KOPT-K1 (cell line): ENCODE results near the gene RBM19.

Source experiments
- H3K27ac ChIP-seq: fragments of 200-600 bp; sonication (generic); 2 replicates; pipeline ENCODE4 v1.5.1; 2016; ENCODE audit warnings: antibody characterized with exemption, mild to moderate bottlenecking, low read depth, low read length; ENCODE audit not compliant: poor library complexity, severe bottlenecking
- H3K36me3 ChIP-seq: fragments of 200-600 bp; sonication (generic); 2 replicates; pipeline ENCODE4 v1.5.1; 2017; ENCODE audit warnings: antibody characterized with exemption, mild to moderate bottlenecking, low read length, moderate library complexity; ENCODE audit not compliant: insufficient read depth
- H3K9me3 ChIP-seq: fragments of 200-600 bp; sonication (generic); 2 replicates; pipeline ENCODE4 v1.5.1; 2017; ENCODE audit warnings: antibody characterized with exemption, low read length, mild to moderate bottlenecking; ENCODE audit not compliant: insufficient read depth, poor library complexity, severe bottlenecking

The RBM19 gene

DNA sequence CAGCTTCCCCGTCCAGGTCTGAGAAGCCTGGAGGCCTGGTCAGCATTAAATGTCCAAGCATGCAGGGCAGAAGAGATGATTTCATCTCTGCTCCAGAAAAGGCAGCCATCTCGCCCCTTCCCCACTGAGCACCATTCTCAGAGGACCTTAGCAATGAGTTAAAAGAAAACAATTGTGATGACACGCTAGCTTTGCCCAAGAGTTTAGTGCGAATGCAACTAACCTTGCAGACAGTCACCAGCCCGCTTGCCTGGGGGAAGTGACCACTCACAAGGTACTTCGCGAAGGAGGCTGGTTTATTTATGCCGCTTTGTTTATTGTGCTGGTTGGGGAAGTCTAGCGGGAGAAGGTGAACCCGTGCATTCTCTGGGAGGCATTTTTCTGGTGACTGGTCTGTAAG, 170.7 kb downstream of the RBM19 start:
- H3K27ac ChIP-seq = no peak overlapping the region
- H3K36me3 ChIP-seq = no peaks in the 10 kb centered on the region
- H3K9me3 ChIP-seq = peaks cover 3% of the 10 kb centered on the region

GRCh38 chr12:113794774-113795173, 171.4 kb downstream of the RBM19 start:
- Histone ChIP-seq H3K36me3 (no peaks in the 10 kb centered on the region), H3K27ac (no peak overlapping the region), H3K9me3 (peaks cover 3% of the 10 kb centered on the region)

GRCh38 chr12:113793250-113793649, 172.9 kb downstream of the RBM19 start:
- H3K36me3 ChIP-seq = no peaks in the 10 kb centered on the region
- H3K9me3 ChIP-seq = peaks cover 3% of the 10 kb centered on the region
- H3K27ac ChIP-seq = no peak overlapping the region

GRCh38 chr12:113792450-113792849, 173.7 kb downstream of the RBM19 start:
- Histone ChIP-seq H3K36me3 (no peaks in the 10 kb centered on the region), H3K9me3 (peaks cover 3% of the 10 kb centered on the region), H3K27ac (no peak overlapping the region)

DNA sequence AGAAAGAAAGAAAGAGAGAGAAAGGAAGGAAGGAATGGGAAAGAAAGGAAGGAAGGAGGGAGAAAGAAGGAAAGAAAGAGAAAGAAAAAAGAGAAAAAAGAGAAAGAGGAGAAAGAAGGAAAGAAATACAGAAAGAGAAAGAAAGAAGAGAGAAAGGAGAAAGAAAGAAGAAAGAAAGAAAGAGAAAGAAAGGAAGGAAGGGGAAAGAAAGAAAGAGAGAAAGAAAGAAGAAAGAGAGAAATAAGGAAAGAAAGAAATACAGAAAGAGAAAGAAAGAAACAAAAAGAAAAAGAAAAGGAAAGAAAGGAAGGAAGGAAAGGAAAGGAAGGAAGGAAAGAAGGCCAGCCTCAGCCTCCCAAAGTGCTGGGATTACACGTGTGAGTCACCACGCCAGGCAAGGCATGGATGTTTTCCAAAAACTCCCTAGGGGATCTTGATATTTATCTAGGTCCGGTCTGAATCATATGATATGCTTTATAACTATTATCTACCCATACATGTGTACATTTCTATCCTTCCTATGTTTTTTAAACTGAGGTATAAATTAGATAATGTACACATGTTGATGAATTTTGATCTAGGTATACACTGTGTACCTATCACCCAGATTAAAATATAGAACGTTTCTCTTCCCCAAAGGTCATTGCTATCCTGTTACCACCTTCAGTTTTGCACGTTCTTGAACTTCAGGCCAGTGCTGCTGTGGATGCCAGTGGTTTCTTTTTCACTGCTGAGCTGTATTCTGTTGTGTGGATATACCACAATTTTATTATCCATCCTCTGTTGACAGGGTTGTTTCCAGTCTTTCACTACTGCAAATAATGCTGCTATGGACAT, 177.9 kb downstream of the RBM19 start:
- H3K27ac ChIP-seq = no peak overlapping the region
- no peaks in the 10 kb centered on the region for H3K36me3 ChIP-seq
- peaks cover 9% of the 10 kb centered on the region for H3K9me3 ChIP-seq

- Histone ChIP-seq H3K9me3 (peaks cover 9% of the 10 kb centered on the region), H3K27ac (no peak overlapping the region), H3K36me3 (no peaks in the 10 kb centered on the region)
Observed at GRCh38 chr12:113786107-113786506, 180.0 kb downstream of the RBM19 start.

GRCh38 chr12:113783811-113784210, 182.3 kb downstream of the RBM19 start:
- H3K36me3 ChIP-seq = no peaks in the 10 kb centered on the region
- H3K9me3 ChIP-seq = peaks cover 6% of the 10 kb centered on the region
- no peak overlapping the region for H3K27ac ChIP-seq

DNA sequence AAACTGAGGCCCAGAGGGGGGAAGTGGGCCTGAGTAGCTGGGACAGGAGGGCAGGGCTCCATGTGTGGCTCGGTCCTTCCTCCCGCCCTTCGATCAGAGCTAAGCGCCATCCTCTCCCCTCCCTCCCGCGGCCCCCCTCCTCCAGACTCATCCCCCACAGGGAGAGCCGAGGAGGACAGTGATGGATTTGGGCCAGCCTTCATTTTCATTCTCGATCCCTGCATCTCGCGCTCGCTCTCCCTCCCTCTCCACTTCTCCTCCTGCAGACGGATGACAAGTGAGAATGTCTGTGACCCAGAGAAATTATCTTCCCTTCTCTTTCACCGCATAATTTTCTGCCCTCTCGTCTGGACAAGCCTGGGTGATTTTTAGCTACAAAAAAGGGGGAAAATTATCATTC, 183.3 kb downstream of the RBM19 start:
- peaks cover 6% of the 10 kb centered on the region for H3K9me3 ChIP-seq
- H3K27ac ChIP-seq = no peak overlapping the region
- no peaks in the 10 kb centered on the region for H3K36me3 ChIP-seq

DNA sequence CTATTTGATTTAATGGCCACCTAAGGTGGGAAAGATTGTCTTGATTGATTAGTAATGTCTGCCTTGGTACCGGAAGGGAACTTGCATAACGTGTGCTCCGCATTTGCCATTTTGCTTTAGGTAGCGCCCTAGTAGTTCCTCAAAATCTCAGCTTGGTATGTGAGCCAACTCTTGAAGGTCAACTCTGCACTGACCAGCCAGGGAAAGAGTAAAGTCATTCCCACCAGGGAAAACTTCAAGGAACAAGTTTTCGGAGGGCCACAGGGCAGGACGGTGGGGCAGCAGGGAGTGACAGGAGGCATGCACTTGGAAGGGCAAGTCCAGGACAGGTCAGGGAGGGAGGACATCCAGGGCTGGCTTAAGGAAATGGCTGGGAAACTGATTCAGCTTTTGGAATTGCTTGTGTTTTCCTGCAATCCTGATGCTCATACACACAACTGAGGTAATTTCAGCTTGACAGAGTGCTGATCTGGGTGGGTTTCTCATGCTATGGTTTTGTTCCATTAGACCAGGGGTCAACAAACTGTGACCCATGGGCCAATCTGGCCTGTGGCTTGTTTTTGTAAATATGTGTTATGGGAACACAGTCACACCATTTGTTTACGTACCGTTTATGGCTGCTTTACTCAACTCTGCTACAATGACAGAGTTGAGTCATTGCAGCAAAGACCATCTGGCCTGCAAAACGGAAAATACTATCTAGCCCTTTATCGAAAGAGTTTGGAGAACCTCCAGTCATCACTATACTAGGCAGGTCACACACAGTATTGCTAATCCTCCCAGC, 184.5 kb downstream of the RBM19 start:
- no peaks in the 10 kb centered on the region for H3K9me3 ChIP-seq
- H3K27ac ChIP-seq = no peak overlapping the region

DNA sequence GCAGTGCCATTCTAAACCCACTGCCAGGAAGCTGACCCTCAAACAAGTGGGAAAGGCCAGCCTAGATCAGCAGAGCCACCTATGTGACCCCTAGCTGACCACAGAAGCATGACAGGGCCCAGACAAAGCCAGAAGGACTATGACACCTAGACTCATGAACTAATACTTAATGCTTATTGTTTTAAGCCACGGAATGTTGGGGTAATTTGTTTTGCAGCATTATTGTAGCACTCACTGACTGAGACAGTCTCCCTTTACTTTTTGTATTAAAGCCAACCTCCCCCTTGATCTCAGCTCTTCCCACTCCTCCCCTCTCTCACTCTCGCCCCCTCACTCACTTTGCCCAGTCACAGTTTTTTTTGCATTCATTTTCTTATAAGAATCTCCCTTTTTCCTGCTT, 186.4 kb downstream of the RBM19 start:
- Histone ChIP-seq H3K36me3 (no peaks in the 10 kb centered on the region), H3K9me3 (no peaks in the 10 kb centered on the region), H3K27ac (no peak overlapping the region)

More for the DNA sequence above, 184.5 kb downstream of the RBM19 start:
- H3K36me3 ChIP-seq = no peaks in the 10 kb centered on the region

DNA sequence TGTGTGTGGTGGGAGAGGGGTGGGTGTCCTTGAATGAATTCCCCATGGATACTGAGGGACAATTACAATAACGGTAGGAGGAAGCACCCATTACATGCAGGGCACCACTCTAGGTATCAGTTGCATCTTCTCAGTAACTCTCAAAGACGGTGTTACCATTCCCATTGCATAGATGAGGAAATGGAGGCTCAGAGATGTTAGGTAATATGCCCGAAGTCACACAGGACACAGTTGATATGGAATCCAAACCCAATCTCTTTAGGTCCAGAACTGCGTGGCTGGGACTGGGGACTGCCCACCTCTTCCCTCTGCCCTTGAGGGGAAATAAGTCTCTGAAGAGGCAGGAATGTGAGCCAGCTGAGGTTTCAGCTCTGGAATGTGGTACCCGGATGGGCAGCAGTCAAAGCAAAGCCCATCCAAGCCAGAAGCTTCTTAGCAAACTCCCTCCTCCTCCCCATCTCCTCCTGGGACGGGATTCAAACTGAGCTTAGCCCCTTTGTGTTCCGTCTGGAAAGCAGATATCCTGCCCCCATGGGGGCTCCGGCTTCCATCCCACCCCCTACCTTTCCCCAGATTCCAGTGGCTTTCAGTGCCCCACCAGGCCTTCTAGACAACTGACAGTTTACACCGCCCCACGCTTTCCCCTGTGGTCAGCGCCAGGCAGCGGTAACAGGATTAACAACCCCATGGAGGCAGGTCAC, 187.5 kb downstream of the RBM19 start:
- H3K36me3 ChIP-seq = no peaks in the 10 kb centered on the region
- no peak overlapping the region for H3K27ac ChIP-seq
- H3K9me3 ChIP-seq = no peaks in the 10 kb centered on the region

DNA sequence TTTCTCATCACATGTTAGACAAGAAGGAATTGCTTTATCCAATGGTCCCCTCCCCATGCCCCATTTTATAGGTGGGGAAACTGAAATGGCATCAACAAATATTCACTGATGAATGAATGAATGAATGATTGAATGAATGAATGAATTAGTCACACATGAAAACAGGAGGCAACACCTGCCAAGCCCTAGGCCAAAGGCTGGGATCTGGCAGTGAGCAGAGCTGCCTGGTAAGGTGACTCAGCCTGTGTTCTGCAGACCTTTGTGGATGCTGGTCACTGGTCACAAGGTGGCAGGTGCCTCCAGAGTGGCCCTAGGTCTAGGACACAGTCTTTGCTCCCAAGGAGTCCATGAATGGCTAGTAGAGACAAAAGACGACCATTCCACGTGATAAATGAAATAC, 188.4 kb downstream of the RBM19 start:
- H3K27ac ChIP-seq = no peak overlapping the region
- H3K36me3 ChIP-seq = no peaks in the 10 kb centered on the region
- H3K9me3 ChIP-seq = no peaks in the 10 kb centered on the region

GRCh38 chr12:113776536-113776935, 189.6 kb downstream of the RBM19 start:
- H3K36me3 ChIP-seq = no peaks in the 10 kb centered on the region
- no peak overlapping the region for H3K27ac ChIP-seq
- H3K9me3 ChIP-seq = no peaks in the 10 kb centered on the region

DNA sequence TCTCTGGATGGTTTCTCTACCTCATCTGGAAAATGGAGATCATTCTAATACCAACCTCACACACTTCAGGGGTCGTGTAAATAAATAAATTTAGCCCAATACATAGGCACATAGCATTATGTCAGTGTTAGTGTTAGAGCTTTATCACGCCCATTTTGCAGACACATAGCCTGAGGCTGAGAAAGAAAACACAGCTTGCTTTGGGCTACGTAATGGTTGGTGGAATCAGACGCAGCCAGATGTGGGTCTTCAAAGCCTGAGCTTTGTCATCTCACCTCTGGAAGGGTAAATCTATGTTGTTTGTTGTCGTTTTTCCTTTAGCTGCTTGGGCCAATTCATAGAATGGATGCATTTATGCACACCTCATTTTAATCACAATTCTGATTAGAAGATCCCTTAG, 191.6 kb downstream of the RBM19 start:
- H3K36me3 ChIP-seq = no peaks in the 10 kb centered on the region

DNA sequence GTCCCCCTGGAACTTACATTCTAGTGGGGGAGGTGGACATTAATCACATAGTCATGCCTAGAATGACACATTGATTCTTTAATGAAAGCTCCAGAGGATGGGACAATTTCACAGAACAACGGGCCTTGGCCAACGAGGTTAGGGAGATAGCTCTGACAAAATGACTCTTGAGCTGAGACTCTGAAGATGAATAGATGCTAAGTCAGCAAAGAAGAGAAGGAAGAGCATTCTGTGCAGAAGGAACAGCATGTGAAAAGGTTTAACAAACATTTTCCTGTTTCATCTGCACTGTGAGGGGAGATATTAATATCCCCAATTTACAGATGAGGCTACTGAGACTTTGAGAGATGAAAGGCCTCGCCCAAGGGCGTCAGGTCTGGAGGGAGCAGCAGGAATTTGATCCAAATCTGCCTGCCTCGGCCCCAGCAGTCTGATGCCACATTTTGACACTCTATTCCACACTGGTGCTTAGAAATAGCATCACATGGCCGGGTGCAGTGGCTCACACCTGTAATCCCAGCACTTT, 193.6 kb downstream of the RBM19 start:
- H3K36me3 ChIP-seq = no peaks in the 10 kb centered on the region

More for the DNA sequence above, 191.6 kb downstream of the RBM19 start:
- no peak overlapping the region for H3K27ac ChIP-seq
- H3K9me3 ChIP-seq = no peaks in the 10 kb centered on the region

More for the DNA sequence above, 193.6 kb downstream of the RBM19 start:
- H3K27ac ChIP-seq = no peak overlapping the region
- no peaks in the 10 kb centered on the region for H3K9me3 ChIP-seq
